Activated T-helper 1 cell treated with Interleukin-2 at 50 U/mL for 16 hours (primary cell): ENCODE data around the gene RFX2.
"Not testable (repeated sequence)": the region's sequence is repeated elsewhere in the genome, so short reads cannot be mapped to it uniquely, and the experiment has no call there.

Experiments used
- DNase-seq: peaks from one replicate; pipeline ENCODE4 v3.0.0-alpha.2; 2020; ENCODE audit warnings: low read depth

Gene RFX2

DNA sequence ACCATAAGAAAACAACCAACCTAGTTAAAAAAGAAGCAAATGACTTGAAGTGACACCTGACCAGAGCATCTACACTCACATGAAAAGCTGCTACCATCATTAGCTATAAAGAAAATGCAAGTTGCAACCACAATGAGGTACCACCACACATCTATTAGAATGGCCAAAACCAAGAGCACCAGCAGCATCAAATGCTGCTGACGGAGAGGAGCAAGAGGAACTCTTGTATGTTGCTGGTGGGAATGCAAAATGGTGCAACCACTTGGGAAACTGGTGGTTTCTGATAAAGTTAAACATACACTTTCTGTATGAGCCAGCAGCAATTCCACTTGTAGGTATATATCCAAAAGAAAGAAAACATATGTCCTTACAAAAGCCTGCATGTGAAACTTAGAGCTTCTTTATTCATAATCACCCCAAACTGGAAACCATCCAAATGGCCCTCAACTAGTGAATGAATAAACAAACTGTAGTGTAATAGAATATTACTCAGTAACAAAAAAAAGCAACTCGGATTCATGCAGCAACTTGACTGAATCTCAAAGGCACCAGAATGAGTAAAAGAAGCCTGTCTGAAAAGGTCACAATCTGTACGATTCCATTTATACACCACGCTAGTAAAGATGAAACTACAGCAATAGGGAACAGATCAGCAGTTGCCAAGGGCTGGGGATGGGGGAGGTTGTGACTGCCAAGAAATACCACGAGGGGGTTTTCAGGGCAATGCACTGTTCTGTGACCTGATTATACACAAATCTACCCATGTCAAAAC, 71.5 kb downstream of the RFX2 start:
- no peak for DNase-seq

DNA sequence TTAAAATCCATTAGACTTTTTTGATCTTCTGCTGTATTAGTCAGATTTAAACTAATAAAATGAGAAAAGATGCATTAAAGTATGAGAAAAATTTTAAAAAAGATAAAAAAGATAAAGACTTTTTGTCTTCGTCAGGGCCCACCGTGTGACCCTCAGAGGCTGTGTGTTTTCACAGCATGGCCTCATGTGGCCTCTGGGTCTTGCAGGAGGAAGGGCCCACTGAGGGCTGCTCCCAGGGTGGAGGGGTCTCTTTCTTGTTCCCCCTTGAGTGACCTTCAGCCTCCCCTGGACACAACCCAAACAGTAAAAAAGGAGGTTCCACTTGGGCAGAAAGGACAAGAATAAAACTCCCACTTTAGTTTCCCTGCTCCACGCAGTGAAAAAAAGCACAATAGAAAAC, 75.3 kb downstream of the RFX2 start:
- DNase-seq = no peak

DNA sequence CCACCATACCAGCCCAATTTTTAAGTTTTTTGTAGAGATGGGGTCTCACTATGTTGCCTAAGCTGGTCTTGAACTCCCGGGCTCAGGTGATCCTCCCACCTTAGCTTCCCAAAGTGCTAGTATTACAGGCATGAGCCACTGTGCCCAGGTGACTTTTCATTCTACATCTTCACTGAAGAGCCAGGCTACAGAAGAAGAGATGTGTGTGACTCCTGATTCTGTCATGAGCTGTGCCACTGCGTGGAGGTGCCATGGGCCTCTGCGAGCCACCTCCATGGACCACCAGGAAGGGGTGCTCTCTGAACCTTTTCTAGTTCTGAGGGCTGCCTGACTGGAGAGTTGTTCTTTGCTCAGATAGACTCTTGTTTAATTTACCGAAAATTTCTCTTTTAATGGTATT, 75.8 kb downstream of the RFX2 start:
- DNase-seq = no peak

DNA sequence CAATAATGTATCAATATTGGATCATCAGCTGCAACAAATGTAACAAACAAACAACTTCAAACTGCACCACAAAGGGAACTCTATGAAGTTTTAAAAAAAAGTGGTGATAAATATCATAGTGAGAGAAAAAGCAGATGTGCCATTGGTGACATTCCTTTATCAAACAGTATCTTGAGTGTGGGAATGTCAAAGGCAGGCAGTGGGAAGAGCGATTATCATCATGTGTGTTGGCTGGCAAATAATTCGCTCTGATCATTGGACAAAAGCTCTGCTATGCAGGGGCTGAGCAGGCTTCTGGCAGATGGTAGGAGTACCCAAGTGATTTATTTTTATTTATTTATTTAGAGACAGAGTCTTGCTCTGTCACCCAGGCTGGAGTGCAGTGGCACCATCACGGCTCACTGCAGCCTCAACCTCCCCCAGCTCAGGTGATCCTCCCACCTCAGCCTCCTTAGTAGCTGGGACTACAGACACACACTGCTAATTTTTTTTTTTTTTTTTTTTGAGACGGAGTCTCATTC, 76.5 kb downstream of the RFX2 start:
- no peak for DNase-seq

DNA sequence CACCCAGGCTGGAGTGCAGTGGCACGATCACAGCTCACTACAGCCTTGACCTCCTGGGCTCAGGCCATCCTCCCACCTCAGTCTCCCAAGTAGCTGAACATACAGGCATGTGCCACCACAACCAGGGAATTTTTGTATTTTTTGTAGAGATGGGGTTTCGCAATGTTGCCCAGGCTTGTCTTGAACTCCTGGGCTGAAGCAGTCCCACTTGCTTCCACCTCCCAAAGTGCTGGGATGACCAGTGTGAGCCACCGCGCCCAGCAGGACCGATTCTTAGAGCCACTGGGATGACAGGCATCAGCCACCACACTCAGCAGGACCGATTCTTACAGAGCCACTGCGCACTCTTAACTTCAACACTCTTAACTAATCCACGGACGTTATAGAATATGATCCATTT, 77.5 kb downstream of the RFX2 start:
- no peak for DNase-seq

DNA sequence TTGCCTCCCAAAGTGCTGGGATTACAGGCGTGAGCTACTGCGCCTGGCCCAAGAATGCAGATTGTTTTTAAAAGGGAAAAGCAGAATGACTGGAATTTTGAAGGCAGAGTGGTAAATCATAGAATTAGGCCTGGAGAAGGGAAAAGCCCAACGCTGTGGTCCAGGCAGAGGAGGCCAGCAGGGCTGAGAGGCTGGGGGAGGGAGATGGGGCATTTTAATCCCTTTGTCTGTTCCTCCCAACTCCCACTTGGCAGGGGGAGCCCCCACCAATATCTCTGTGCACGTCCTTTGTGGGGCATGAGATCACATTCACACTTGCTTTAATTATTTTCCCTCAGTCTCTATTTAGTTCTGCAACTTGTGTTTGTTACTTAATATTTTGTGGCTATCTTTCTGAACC, 77.9 kb downstream of the RFX2 start:
- no peak for DNase-seq

DNA sequence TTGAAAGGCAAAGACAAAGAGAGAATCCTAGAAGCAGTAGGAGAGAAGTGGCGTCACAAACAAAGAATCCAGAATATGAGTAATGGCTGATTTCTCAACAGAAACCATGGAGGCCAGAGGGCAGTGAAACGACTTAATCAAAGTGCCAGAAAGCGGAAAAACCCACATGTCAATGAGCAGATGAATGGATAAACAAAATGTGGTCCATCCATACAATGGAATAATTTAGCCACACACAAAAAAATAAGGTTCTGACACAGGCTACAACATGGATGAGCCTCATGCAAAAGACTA, 80.1 kb downstream of the RFX2 start:
- no peak for DNase-seq

DNA sequence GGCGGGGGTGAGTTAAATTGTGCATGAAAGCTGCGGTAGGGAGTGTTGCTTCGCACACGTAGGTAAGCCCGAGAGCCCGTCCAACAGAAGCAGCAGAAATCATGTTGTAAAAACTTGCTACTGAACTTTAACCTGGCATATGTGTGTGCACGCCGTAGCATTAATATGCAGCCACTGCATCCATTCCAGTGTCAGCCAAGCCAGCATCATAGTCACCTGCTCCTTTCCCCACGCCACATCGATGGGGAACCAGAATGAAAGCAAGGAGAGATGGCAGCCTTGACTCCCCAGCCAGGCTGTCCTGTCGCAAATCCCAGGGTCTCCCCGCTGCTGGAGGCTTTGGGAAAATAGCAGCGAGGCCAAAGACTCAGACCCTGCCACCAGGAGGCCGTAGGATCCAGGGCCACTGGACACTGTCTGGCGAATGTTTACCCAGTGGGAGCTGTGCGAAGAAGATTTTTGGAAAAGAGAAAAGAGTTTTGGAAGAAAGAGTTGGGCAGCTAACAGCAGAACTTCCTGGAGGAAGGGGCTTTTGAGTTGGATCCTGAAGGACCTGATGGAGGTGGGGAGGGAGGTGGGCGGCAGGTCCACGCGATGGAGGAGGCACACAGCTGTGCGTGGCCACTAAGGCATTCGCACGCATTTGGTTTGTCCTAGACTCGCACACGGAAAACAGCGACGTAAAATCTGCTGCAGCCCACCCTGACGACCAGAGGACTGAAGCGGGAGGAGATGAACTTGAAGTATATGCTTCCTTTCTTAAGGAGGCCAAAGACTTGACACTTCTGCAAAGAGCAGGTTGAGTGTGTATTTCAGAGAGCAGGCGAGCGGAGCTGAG, 83.7 kb downstream of the RFX2 start:
- no peak for DNase-seq

DNA sequence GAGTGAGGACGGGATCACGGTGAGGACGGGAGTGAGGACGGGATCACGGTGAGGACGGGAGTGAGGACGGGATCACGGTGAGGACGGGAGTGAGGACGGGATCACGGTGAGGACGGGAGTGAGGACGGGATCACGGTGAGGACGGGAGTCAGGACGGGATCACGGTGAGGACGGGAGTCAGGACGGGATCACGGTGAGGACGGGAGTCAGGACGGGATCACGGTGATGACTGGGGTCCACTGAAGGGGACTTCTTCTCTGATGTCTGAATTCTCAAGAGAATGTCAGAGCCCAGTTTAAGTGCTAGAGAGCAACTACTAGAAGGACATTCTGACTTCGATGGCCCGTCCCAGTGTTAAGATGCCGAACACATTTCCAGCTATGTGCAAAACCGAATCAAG, 85.5 kb downstream of the RFX2 start:
- not testable (repeated sequence) for DNase-seq

DNA sequence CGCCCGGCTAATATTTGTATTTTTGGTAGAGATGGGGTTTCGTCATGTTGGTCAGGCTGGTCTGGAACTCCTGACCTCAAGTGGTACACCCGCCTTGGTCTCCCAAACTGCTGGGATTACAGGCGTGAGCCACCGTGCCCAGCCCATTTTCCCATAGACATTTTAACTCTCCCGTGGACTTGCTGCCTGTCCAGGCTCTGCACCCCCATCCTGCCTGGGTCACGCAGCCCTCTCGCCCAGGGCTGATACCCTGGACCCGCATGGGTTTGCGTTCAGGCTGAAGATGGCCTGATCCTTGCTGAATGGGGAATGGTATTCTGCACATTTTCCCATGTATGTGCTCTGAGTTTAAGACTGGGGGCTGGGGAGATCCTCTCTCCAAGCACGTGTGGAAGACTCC, 86.4 kb downstream of the RFX2 start:
- DNase-seq = no peak

DNA sequence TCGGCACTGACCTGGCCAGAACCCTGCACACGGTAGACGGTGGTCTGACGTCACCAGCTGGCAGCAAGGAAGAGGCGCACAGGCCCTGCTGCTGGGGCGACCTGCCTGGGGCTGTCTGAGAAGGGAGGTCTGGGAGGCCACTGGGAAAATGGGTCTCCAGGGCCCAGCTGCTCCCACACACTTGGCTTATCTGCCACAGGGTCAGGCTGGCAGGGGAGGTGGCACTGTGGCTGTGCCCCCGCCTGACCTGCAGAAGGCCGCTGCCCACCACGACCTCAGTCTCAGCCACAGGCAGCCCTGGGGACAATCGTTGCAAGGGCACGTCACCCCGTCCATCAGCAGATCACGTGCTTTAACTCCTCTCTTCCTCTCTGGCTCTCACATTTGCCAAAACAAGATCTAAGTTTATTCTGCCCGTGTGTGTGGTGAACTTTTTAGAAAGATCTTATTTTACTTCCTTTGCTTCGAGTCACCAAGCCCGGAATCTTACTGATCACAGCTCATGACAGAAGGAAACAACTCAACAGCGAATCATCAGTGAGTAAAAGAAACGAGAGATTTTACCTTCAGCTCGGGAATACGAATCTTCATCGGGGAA, 87.1 kb downstream of the RFX2 start:
- DNase-seq = no peak

DNA sequence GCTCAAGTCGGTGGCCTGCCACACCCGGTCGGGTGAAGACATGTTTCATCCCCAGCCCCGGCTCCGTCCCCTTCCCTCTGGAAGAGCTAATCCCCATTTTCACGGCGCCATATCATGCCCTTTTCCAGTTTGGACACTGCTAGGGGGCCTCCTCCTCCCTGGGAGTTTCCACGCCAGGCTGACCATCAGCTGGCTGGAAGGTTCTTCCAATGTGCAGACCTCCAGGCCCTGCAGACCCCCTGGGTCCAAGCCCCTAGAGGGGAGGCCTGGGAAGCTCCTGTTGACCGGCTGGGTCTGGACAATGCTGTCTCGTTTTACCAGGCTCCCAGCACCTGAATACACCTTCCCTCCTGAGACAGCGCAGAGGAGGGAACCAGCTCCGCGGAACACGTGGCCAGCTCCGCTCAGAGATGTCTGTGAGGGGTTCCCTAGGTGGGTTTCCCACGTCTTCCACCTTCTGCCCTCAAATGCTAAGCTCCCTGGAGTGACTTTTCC, 87.7 kb downstream of the RFX2 start:
- no peak for DNase-seq

DNA sequence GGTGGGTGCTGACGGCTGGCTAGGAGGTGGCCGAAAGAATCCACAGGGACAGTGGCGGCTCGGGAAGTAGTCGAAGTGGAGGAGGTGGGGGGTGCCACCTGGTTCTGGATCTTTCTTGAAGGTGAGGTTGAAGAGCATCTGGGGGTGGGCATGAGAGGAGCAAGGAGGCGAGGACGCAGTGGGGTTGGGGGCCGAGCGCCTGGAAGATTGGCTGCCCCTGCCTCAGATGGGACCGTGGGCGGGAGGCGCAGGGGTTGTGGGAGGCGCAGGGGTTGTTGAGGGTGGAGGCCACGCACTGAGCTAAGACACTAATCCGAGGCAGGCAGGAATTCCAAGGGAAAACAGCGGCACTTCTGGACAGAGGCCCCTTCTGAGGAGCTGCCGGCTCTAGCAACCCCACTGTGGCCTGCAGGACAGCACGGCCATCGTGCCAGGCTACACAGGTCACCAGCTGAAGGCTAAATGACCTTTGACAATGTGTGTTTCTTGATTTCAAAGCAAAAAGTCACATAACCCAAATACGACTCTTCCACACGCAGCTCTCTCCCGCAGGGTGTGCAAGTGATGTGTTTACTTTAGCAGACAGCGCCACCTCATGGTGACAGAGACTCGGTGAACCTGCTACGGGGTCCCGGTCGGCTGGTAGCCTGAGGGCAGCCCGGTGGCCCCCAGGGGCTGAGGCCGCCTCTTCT, 88.3 kb downstream of the RFX2 start:
- peak; percentile 51 for DNase-seq

DNA sequence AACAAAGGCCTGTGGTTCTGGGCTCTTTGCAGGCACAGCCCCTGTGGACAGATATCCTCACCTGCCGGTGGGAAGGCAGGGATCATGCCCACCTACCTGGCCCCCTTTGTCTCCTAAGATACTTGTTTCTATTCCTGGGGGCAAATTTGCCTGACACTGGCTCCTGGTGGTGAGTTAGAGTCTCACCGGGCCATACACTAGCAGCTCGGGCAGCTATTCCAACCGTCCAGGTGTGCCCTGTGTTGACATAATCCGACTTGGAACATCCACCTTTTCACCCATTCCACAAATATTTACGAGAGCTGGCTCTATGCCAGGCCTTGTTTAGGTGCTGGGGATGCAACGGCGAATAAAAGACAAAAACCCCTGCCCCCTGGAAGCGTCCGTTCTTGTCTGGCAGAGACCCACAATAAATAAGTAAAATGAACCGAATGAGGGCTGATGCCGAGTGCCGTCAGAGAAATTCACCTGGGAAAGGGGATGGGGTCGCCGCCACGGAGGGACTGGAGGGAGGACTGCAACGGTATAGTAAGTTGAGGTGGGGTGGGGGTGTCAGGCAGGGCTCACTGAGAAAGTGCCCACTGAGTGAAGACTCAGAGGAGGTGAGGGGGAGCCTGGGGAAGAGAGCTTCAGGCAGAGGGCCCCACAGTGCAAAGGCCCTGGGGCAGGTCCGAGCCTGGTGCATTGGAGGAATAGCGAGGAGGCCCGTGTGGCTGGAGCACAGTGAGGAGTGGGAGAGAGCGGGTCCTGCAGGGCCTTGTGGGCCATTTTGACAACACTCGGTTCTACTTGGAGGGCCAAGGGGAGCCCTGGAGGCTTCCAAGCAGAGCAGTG, 89.1 kb downstream of the RFX2 start:
- DNase-seq = no peak

DNA sequence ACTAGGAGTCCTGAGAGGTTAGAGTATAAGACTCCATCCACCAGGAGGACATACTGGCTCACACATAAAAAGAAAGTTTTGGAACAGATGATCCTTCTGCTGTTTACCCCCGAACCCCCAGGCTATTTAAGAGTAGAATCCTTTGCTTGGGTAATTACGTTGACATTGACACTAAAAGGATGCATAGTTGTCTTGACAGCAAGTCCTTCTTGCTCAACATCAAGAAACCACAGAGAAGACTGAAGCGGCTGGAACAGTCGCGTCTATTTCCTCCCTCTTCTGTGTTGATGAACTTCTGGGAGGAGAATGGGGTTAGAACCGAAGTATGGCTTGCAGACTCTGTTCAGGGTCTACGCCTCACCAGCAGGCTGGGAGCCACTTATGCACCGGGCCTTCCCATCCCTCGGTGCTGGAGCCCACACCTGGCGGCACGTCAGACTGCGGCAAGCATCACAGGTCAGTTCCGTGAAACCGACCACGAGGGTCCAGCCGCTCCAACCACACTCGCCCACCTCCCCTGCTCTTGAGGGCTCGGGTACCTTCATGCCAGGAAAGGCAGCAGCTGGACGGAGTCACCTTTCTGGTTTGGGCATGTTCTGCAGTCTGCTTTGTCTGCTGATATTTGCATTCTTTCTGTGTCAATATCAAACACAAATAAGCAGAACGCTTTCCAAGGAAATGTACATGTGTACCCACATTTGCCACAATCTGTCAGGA, 90.0 kb downstream of the RFX2 start:
- no peak for DNase-seq

DNA sequence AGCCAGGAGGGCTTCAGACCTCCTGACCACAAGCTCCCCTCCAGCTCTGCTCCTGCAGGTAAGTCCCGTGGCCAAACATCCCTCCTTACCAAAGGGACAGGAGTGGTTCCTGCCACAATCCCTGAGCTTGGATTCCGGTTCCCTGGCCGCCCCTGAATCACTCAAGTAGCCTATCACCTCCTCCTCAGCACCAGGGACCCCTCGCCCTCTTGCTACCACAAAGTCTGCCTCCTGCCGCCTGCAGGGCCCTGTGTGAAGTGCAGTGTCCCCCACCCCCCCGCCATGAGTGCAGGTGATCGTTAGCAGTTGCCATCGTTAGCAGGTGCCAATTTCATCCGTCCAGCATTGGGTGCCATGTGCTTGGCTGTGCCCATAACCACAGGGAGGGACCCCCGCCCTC, 91.5 kb downstream of the RFX2 start:
- no peak for DNase-seq

DNA sequence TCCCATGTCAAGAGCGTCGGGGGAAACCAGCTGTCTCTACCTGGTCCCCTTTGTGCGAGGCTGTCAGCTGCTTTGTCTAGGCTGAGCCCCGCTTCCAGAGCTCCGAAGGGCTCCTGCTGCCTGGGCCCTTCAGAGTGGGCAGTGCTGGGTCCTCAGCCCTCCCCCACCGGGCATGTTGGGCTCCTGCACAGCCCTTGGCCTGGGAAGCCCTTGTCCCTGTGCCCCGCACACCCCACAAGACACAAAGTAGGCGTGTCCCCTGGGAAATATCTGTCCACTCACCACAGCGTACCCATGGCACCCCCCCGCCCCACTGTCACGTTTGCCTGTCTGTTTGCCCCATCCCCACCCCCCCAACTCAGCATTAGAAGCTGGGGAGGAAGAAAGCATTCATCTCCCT, 92.7 kb downstream of the RFX2 start:
- no peak for DNase-seq

DNA sequence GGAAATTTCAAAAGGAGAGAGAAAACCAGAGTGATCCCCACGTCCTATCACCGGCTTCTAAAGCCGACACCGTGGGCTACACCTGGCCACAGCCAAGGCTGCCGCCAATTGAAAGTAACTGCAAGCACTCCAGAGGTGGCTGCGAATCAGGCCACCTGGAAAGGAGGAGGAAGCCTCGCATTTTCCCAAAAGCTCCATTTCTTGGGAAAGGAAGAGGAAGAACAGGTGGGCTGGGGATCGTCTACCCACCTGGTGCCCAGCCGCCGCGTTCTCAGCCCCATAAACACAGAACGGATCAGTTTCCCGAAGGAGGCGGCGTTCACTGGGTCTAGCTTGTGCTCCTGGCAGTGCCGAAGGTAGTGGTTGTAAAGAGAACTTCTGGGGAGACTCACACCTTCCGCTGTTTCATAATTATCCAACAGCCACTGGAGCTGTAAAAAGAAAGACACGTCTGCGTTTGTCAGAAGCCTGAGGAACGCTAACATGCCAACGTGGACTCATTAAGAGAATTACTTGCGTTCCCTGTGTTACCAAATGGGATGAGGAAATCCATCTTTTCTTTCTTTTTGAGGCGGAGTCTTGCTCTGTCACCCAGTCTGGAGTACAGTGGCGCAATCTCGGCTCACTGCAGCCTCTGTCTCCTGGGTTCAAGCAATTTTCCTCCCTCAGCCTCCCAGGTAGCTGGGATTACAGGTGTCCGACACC, 94.3 kb downstream of the RFX2 start:
- no peak for DNase-seq

DNA sequence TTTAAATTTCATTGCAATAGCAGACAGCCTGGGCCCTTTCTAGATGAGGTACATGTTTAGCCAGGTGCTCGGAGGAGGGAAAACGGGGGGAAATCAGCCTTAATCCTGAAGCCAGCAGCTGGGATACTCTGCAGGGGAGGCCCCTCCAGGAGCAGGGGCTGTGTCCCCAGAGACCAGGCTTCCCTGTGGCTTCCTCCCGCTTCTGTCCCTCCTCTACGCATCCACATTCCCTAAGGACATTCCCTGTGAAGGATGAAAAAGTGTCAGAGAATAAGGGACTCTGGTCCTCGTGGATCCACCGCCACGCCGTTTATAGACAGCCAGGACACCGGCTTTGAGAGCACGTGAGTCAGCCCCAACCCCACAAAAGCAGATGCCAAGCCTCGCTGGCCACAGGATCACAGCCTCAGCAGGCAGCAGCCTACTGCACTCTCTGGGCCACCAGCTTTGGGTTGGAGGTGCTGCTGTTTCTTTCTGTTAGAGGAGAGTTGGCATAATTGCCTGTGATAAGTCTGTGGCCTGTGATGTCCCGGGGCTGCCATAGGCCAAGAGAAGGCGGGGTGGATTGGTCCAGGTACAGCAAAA, 95.7 kb downstream of the RFX2 start:
- no peak for DNase-seq
